ENCODE results near the gene ITGB2.

The ITGB2 gene

DNA sequence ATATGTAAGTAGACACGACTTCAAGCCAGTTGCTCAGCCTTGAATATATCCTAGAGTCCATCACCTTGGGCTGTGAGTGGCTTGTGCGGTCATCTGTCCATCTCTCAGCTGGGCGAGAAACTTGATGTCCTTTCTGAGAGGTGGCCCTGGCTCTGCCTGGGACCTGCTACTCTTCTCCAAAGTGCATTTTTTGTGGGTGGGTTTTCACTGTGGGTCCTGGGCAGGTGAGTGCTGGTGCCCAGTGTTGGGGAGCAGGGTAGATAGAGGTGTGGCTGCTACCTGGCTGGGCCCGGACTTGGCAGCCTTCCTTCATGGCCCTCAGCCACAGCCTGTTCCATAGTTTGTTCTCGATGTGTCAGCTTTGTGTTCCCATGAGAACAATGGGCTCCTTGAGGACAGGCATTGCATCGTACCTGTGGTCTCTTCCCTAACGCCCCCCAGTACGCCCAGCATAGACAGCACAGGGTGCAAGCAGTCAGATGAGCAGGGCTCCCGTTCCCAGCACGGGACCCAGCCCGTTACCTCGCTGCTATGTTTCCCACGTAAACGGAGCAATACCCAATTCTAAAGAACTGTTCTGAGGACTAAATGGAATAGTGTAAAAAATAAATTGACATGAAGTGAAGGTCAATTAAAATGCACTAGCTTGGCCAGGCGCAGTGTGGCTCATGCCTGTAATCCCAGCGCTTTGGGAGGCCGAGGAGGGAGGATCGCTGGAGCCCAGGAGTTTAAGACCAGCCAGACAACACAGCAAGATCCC is 18.3 kb upstream of the ITGB2 start:
- TF ChIP-seq, protein P1, sequence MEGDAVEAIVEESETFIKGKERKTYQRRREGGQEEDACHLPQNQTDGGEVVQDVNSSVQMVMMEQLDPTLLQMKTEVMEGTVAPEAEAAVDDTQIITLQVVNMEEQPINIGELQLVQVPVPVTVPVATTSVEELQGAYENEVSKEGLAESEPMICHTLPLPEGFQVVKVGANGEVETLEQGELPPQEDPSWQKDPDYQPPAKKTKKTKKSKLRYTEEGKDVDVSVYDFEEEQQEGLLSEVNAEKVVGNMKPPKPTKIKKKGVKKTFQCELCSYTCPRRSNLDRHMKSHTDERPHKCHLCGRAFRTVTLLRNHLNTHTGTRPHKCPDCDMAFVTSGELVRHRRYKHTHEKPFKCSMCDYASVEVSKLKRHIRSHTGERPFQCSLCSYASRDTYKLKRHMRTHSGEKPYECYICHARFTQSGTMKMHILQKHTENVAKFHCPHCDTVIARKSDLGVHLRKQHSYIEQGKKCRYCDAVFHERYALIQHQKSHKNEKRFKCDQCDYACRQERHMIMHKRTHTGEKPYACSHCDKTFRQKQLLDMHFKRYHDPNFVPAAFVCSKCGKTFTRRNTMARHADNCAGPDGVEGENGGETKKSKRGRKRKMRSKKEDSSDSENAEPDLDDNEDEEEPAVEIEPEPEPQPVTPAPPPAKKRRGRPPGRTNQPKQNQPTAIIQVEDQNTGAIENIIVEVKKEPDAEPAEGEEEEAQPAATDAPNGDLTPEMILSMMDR (conservative IDR thresholded peaks at IDR 0.05), result no peak
- peak overlapping the region; percentile 93 for H3K27ac ChIP-seq

DNA sequence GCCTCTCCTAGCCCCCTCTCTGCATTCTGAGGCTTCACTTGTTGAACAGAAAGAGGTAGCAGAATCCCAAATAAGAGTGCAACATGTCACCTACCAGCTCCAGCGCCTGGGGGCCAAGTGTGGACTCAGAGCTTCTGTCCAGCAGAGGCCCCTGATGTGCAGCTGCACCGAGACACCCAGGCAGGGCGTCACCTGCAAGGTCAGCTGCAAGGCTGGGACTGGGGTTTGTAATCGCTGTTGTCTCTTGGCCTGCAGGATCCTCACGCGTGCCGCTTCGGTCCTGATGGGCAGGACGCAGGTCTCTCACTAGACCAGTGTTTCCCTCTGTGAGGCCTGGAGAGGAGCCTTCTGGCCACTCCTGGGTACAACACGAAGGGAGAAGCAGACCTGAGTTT is 14.8 kb upstream of the ITGB2 start:
- TF ChIP-seq, protein P1 (conservative IDR thresholded peaks at IDR 0.05), result no peak
- no peak overlapping the region for H3K27ac ChIP-seq

DNA sequence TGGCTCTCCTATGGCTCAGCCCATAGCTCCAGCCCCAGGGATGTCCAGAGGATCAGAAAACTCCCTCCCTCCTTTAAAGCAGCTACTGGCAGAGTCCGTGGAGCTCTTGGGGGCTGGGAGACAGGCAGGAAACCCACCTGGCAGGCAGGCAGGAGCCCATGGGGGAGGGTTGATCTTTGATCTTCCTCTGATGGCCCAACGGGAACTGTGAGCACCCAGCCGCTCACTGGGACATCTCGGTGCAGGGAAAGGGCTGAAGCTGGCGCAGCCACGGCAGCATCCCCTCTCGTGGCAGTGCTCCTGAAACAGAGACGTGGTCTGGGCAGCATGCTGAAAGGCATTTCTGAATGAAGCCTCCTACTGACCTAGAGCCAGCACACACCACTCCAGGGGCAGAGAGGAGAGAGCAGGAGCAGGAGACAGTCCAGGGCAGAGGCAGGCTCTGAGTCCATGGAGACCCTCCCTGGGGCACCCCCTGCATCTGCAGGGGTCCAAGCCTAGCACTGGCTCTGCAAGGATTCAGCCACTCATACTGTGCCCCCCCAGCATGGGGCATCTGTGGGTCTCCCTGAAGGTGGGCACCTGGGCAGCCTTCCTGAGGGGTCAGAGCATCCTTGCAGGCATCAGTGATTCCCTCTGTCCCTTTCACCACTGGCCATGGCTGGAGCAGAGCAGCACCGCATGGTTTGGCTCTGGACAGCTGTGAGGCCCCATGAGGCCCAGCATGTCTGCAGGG is 14.3 kb upstream of the ITGB2 start:
- H3K27ac ChIP-seq, result no peak overlapping the region
- TF ChIP-seq, protein P1 (conservative IDR thresholded peaks at IDR 0.05), result no peak

GRCh38 chr21:44934276-44934675 is 13.6 kb upstream of the ITGB2 start:
- TF ChIP-seq, protein P1 (conservative IDR thresholded peaks at IDR 0.05), result no peak
- no peak overlapping the region for H3K27ac ChIP-seq

DNA sequence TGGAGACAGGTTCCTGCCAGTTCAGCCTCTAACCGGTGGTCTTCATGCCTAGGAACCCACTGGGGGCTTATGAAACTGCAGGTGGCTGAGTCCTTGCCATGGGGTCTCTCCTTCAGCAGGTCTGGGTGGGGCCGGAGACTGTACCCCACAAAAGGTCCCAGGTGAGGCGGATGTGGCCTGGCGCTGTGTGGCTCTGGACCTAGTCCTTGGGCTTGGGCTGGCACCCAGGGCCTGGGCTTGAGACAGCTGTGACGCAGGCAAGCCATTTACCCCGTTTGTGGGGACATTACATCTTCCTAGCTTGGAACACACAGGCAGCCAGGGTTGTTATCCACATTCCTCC is 13.2 kb upstream of the ITGB2 start:
- no peak overlapping the region for H3K27ac ChIP-seq
- TF ChIP-seq, protein P1 (conservative IDR thresholded peaks at IDR 0.05), result no peak

DNA sequence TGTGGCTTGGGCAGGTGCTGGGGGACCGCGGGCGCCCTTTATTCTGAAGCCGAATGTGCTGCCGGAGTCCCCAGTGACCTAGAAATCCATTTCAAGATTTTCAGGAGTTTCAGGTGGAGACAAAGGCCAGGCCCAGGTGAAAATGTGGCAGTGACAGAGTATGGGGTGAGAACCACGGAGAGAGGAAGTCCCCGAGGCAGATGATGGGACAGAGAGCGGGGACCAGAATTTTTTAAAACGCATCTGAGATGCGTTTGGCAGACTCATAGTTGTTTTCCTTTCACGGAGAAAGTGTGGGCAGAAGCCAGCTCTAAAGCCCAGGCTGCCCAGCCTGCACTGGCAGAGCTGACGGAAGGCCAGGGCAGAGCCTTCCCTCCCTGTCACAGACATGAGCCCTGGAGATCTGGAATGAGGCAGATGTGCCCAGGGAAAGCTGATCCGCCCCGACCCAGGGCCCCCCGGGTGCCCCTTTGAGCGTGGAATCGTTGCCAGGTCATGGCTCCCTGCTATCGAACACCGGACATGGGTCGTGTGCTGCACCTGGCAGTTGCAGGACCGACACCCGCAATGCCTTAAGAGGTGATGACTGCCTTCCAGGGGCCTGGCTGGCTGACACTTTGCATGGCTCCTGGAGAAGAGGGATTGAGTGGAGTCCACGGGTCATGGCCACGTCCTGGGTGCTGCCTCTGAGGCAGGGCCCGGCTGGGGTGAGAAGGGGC is 12.7 kb upstream of the ITGB2 start:
- TF ChIP-seq, protein P1 (conservative IDR thresholded peaks at IDR 0.05), result no peak
- no peak overlapping the region for H3K27ac ChIP-seq
